Nephron (organoid): Measurements from ENCODE around the gene SEC22C.

Experiments
- H3K27ac Mint-ChIP-seq, 3 experiments: 2 replicates each; pipeline ENCODE4 v1.8.0; 2020; ENCODE audit warnings: mixed read lengths in 3 of 3, mild to moderate bottlenecking in 2 of 3, moderate library complexity in 1 of 3
- H3K27me3 Mint-ChIP-seq: 2 replicates; pipeline ENCODE4 v1.8.0; 2021; ENCODE audit warnings: low read depth, mild to moderate bottlenecking, moderate library complexity, mixed read lengths
- H3K36me3 Mint-ChIP-seq: 2 replicates; pipeline ENCODE4 v1.8.0; 2020; ENCODE audit warnings: low read depth, mixed read lengths
- H3K4me1 Mint-ChIP-seq: 2 replicates; pipeline ENCODE4 v1.8.0; 2020; ENCODE audit warnings: mixed read lengths
- H3K4me3 Mint-ChIP-seq, 3 experiments: 2 replicates each; pipeline ENCODE4 v1.8.0; 2020; ENCODE audit warnings: mild to moderate bottlenecking in 3 of 3, mixed read lengths in 3 of 3, moderate library complexity in 2 of 3
- H3K9me3 Mint-ChIP-seq: 2 replicates; pipeline ENCODE4 v1.8.0; 2020; ENCODE audit warnings: mixed read lengths
- TF ChIP-seq, protein P1 (sequence below), 3 experiments: fragments of 200-600 bp; sonication (generic); IDR thresholded peaks; one replicate each; pipeline ENCODE4 v1.5.0; 2021; ENCODE audit warnings: antibody characterized with exemption in 3 of 3; ENCODE audit not compliant: unreplicated experiment in 3 of 3

SEC22C gene, protein sequence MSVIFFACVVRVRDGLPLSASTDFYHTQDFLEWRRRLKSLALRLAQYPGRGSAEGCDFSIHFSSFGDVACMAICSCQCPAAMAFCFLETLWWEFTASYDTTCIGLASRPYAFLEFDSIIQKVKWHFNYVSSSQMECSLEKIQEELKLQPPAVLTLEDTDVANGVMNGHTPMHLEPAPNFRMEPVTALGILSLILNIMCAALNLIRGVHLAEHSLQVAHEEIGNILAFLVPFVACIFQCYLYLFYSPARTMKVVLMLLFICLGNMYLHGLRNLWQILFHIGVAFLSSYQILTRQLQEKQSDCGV

DNA sequence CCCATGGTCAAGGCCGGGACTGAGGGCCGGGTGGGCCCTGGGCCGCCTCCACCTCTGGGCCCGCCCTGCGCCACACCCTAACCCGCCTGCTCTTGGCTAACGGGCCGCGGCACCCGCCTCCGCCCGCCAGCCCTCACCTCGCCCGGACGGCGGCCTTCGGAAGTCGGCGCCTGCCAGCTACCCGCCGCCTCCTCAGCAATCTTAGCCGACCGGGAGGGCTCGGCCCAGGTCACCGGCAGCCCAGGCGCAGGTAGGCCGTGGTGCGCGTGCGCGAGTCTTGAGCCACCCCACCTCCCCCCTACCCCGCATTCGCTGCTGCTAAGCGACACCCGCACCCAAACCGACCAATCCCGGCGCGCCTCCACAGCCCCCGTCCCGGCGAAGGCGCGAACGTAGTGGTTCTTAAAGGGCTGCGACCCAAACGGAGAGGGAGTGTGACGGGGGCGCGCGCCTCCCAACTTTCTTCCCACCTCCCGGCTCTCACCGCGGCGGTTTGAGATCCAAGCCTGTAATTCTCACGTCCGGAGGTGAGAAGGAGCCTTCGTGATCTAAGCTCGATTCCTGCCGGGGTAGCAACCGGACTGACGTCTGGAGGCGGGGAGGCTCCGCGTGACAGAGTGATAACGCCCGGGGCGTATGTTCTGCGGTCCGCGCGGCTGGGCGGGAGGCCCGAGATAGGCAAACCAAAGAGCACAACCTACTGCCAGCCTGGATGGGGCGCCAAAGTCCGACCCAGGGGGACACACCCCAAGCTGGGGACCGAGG lies at the start of gene SEC22C:
TSS of gene SEC22C (minus strand) at position 259 of the 765 bp plus-strand sequence. CDS start 12,921 bp downstream, outside the sequence.
- TF ChIP-seq, protein P1, sequence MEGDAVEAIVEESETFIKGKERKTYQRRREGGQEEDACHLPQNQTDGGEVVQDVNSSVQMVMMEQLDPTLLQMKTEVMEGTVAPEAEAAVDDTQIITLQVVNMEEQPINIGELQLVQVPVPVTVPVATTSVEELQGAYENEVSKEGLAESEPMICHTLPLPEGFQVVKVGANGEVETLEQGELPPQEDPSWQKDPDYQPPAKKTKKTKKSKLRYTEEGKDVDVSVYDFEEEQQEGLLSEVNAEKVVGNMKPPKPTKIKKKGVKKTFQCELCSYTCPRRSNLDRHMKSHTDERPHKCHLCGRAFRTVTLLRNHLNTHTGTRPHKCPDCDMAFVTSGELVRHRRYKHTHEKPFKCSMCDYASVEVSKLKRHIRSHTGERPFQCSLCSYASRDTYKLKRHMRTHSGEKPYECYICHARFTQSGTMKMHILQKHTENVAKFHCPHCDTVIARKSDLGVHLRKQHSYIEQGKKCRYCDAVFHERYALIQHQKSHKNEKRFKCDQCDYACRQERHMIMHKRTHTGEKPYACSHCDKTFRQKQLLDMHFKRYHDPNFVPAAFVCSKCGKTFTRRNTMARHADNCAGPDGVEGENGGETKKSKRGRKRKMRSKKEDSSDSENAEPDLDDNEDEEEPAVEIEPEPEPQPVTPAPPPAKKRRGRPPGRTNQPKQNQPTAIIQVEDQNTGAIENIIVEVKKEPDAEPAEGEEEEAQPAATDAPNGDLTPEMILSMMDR (IDR thresholded peaks at IDR 0.05; ENCODE audit: unreplicated experiment in 3 of 3), result no peak

DNA sequence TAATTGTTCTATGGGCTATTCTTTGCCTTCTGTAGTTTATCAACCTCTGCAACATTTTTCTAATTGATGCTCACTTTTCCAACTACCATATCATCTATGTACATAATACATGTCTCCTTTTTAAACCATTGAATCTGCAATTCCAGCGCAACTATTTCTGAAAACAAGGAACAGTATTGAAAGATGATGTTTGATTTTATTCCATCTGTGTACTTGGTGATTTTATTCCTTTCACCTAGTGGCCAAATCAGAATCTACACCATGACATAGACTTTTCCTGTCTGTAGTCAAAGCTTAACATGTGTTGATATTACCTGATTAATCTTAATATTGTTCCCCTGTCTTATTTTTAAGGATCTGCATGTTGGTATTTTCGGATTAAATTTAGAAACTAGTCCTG lies 31.7 kb upstream of the SEC22C start:
- Mint-ChIP-seq H3K36me3 (peaks cover 42% of the 10 kb centered on the region), H3K9me3 (no peaks in the 10 kb centered on the region), H3K4me1 (peaks cover 40% of the 10 kb centered on the region), H3K27me3 (no peaks in the 10 kb centered on the region), H3K4me3 (no peak overlapping the region), H3K27ac (no peak overlapping the region)
- TF ChIP-seq, protein P1 (IDR thresholded peaks at IDR 0.05; ENCODE audit: unreplicated experiment in 3 of 3), result peak; percentile 21 to 40 (median 37)

More for the DNA sequence above, at the start of gene SEC22C:
- Mint-ChIP-seq H3K4me1 (peaks cover 28% of the 10 kb centered on the region), H3K36me3 (peaks cover 21% of the 10 kb centered on the region), H3K9me3 (peaks cover 4% of the 10 kb centered on the region), H3K27ac (peak within 1 kb of the TSS; percentile 56 to 90 (median 89)), H3K27me3 (no peaks in the 10 kb centered on the region), H3K4me3 (peak within 1 kb of the TSS; percentile 94 to 95 (median 95))

DNA sequence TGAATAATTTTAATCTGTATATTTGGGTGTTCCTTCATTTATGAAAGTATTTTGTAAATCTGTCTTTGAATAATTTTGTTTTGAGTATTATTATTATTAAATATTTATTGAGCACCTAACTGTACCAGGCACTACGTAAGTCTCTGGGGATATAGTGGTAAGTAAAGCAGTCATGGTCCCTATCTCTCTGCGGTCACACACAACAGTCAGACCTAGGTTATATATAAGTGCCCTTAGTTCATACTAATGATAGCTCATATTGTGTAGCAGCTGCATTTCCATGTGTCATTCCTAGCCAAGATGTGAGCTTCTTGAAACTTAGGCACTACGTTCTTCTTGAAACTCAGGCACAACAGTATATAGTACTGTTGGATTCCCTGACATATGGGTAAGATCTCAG lies 31.2 kb upstream of the SEC22C start:
- Mint-ChIP-seq H3K4me1 (peaks cover 42% of the 10 kb centered on the region), H3K9me3 (no peaks in the 10 kb centered on the region), H3K27ac (no peak overlapping the region), H3K27me3 (no peaks in the 10 kb centered on the region), H3K4me3 (no peak overlapping the region), H3K36me3 (peaks cover 43% of the 10 kb centered on the region)
- TF ChIP-seq, protein P1 (IDR thresholded peaks at IDR 0.05; ENCODE audit: unreplicated experiment in 3 of 3), result no peak

DNA sequence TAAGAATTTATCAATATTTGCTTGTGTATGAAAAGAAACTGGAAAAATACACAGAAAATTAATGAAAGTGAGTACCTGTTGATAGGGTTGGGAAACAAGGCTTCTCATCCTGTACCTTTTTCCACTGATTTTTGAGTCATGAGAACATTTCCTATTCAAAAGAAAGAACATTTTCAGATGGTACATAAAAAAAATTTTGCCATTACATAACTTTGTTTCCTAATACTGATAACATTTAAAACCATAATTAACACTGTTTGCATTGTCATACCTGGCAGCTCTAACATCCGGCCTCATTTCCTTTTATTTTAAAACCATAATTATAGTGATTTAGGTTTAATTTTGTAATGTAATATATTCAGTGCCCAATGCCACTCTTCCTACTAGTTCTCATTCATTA lies 30.4 kb upstream of the SEC22C start:
- no peak overlapping the region for H3K27ac Mint-ChIP-seq

DNA sequence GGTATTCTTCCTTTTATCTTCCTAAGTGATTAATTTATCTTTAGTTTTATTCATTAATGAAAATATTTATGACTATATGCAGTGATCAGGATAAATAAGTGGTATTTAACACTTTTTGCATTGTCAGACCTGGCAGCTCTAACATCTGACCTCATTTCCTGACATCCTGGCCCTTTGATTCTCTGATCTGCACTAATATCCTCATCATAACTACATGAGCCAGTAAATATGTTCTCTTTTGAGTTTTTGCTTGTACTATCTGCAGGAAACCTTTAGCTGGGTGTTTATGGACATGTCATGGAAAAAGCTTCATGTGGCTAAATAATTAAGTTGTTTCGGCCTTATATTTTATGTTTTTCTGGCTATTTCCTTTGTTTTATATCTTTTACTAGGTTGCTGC lies 29.2 kb upstream of the SEC22C start:
- Mint-ChIP-seq H3K27ac (no peak overlapping the region), H3K4me3 (no peak overlapping the region), H3K36me3 (peaks cover 53% of the 10 kb centered on the region), H3K4me1 (peaks cover 46% of the 10 kb centered on the region), H3K9me3 (no peaks in the 10 kb centered on the region), H3K27me3 (no peaks in the 10 kb centered on the region)
- TF ChIP-seq, protein P1 (IDR thresholded peaks at IDR 0.05; ENCODE audit: unreplicated experiment in 3 of 3), result no peak

More for the DNA sequence above, 30.4 kb upstream of the SEC22C start:
- TF ChIP-seq, protein P1 (IDR thresholded peaks at IDR 0.05; ENCODE audit: unreplicated experiment in 3 of 3), result no peak
- H3K4me1 Mint-ChIP-seq, result peaks cover 43% of the 10 kb centered on the region
- no peak overlapping the region for H3K4me3 Mint-ChIP-seq
- H3K27me3 Mint-ChIP-seq, result no peaks in the 10 kb centered on the region
- H3K9me3 Mint-ChIP-seq, result no peaks in the 10 kb centered on the region
- H3K36me3 Mint-ChIP-seq, result peaks cover 46% of the 10 kb centered on the region
